MG63 (cell line): ENCODE data around the gene POGK. TPM values are rescaled to one million over a fixed set of nuclear protein-coding genes. Genes with fewer than 3 reads are reported as not detected.

Source experiments
- DNase-seq: peaks from one replicate; pipeline ENCODE4 v3.0.0-alpha.2; 2020
- H3K27me3 ChIP-seq: fragments of 250-450 bp; sonication (Bioruptor Pico); 2 replicates; pipeline ENCODE4 v1.5.1; 2020; ENCODE audit warnings: mild to moderate bottlenecking, moderate library complexity
- H3K36me3 ChIP-seq: fragments of 250-450 bp; sonication (Bioruptor Pico); 2 replicates; pipeline ENCODE4 v1.5.1; 2020; ENCODE audit warnings: mild to moderate bottlenecking, moderate library complexity
- H3K4me3 ChIP-seq: fragments of 250-450 bp; sonication (Bioruptor Pico); 2 replicates; pipeline ENCODE4 v1.5.1; 2020; ENCODE audit warnings: mild to moderate bottlenecking, moderate library complexity
- H3K9me3 ChIP-seq: fragments of 250-450 bp; sonication (Bioruptor Pico); 2 replicates; pipeline ENCODE4 v1.5.1; 2020; ENCODE audit warnings: mild to moderate bottlenecking, moderate library complexity
- total RNA-seq: library from RNA; depleted of rRNA; stranded (reverse); fragments of >200 nt; shearing (Covaris generic); gene quantifications from 2 replicates; pipeline ENCODE4 v1.2.3, GENCODE V29; 2014; ENCODE audit warnings: low replicate concordance

POGK gene
- total RNA-seq, 1 experiment from 2014 or later, result 70.1 TPM

GRCh38 chr1:166843769-166844596 is 4.7 kb downstream of the POGK start:
- DNase-seq, result no peak
- Histone ChIP-seq H3K27me3 (no peaks in the 10 kb centered on the region), H3K4me3 (no peak overlapping the region), H3K36me3 (peaks cover 90% of the 10 kb centered on the region), H3K9me3 (no peaks in the 10 kb centered on the region)

- DNase-seq, result no peak
- Histone ChIP-seq H3K4me3 (no peak overlapping the region), H3K9me3 (no peaks in the 10 kb centered on the region), H3K36me3 (peaks cover 98% of the 10 kb centered on the region), H3K27me3 (no peaks in the 10 kb centered on the region)
Measured at GRCh38 chr1:166844791-166845190, 5.5 kb downstream of the POGK start.

- no peaks in the 10 kb centered on the region for H3K27me3 ChIP-seq
- H3K36me3 ChIP-seq, result peaks cover 98% of the 10 kb centered on the region
- DNase-seq, result no peak
- H3K9me3 ChIP-seq, result no peaks in the 10 kb centered on the region
- H3K4me3 ChIP-seq, result no peak overlapping the region
Measured at GRCh38 chr1:166848193-166848592, 8.9 kb downstream of the POGK start.

GRCh38 chr1:166849135-166849534 is 9.9 kb downstream of the POGK start:
- H3K27me3 ChIP-seq, result no peaks in the 10 kb centered on the region
- DNase-seq, result no peak
- H3K36me3 ChIP-seq, result peaks cover 98% of the 10 kb centered on the region

GRCh38 chr1:166852918-166853317 is 13.6 kb downstream of the POGK start:
- Histone ChIP-seq H3K27me3 (no peaks in the 10 kb centered on the region), H3K4me3 (no peak overlapping the region), H3K36me3 (peaks cover 93% of the 10 kb centered on the region), H3K9me3 (no peaks in the 10 kb centered on the region)
- DNase-seq, result no peak

More at GRCh38 chr1:166849135-166849534, 9.9 kb downstream of the POGK start:
- H3K4me3 ChIP-seq, result no peak overlapping the region
- H3K9me3 ChIP-seq, result no peaks in the 10 kb centered on the region

GRCh38 chr1:166855558-166855957 is 16.3 kb downstream of the POGK start:
- no peak overlapping the region for H3K4me3 ChIP-seq
- no peaks in the 10 kb centered on the region for H3K9me3 ChIP-seq
- DNase-seq, result no peak
- H3K36me3 ChIP-seq, result peaks cover 86% of the 10 kb centered on the region
- no peaks in the 10 kb centered on the region for H3K27me3 ChIP-seq

- no peak overlapping the region for H3K4me3 ChIP-seq
- no peak for DNase-seq
- peaks cover 83% of the 10 kb centered on the region for H3K36me3 ChIP-seq
- no peaks in the 10 kb centered on the region for H3K27me3 ChIP-seq
- no peaks in the 10 kb centered on the region for H3K9me3 ChIP-seq
Measured at GRCh38 chr1:166857995-166858394, 18.7 kb downstream of the POGK start.

- H3K4me3 ChIP-seq, result no peak overlapping the region
- no peaks in the 10 kb centered on the region for H3K9me3 ChIP-seq
- DNase-seq, result no peak
- peaks cover 83% of the 10 kb centered on the region for H3K36me3 ChIP-seq
- no peaks in the 10 kb centered on the region for H3K27me3 ChIP-seq
Measured at GRCh38 chr1:166858726-166859419, 19.6 kb downstream of the POGK start.

GRCh38 chr1:166859597-166859996 is 20.3 kb downstream of the POGK start:
- DNase-seq, result no peak
- H3K4me3 ChIP-seq, result no peak overlapping the region
- no peaks in the 10 kb centered on the region for H3K27me3 ChIP-seq
- H3K36me3 ChIP-seq, result peaks cover 82% of the 10 kb centered on the region
- H3K9me3 ChIP-seq, result no peaks in the 10 kb centered on the region

GRCh38 chr1:166865926-166866325 is 26.7 kb downstream of the POGK start:
- Histone ChIP-seq H3K27me3 (no peaks in the 10 kb centered on the region), H3K4me3 (no peak overlapping the region), H3K36me3 (peaks cover 56% of the 10 kb centered on the region), H3K9me3 (no peaks in the 10 kb centered on the region)
- DNase-seq, result no peak

- DNase-seq, result no peak
- Histone ChIP-seq H3K9me3 (no peaks in the 10 kb centered on the region), H3K4me3 (no peak overlapping the region), H3K36me3 (peaks cover 35% of the 10 kb centered on the region), H3K27me3 (no peaks in the 10 kb centered on the region)
Measured at GRCh38 chr1:166868639-166869038, 29.4 kb downstream of the POGK start.

GRCh38 chr1:166869318-166870099 is 30.2 kb downstream of the POGK start:
- no peak for DNase-seq
- H3K36me3 ChIP-seq, result peaks cover 32% of the 10 kb centered on the region
- no peaks in the 10 kb centered on the region for H3K27me3 ChIP-seq
- no peaks in the 10 kb centered on the region for H3K9me3 ChIP-seq
- no peak overlapping the region for H3K4me3 ChIP-seq

GRCh38 chr1:166870584-166870983 is 31.3 kb downstream of the POGK start:
- Histone ChIP-seq H3K36me3 (peaks cover 27% of the 10 kb centered on the region), H3K9me3 (no peaks in the 10 kb centered on the region), H3K27me3 (no peaks in the 10 kb centered on the region), H3K4me3 (no peak overlapping the region)
- DNase-seq, result no peak

- H3K9me3 ChIP-seq, result 0 out of 2 replicates have a peak, but pooled peaks cover 2% of the 10 kb centered on the region
- peaks cover 10% of the 10 kb centered on the region for H3K36me3 ChIP-seq
- DNase-seq, result no peak
- peak overlapping the region; percentile 91; the same call in 1 of the 2 replicates for H3K4me3 ChIP-seq
- no peaks in the 10 kb centered on the region for H3K27me3 ChIP-seq
Measured at GRCh38 chr1:166874464-166874863, 35.2 kb downstream of the POGK start.

GRCh38 chr1:166875302-166875733 is 36.0 kb downstream of the POGK start:
- H3K27me3 ChIP-seq, result no peaks in the 10 kb centered on the region
- H3K4me3 ChIP-seq, result peak overlapping the region; percentile 91
- 0 out of 2 replicates have a peak, but pooled peaks cover 2% of the 10 kb centered on the region for H3K9me3 ChIP-seq
- no peak for DNase-seq
- H3K36me3 ChIP-seq, result peaks cover 10% of the 10 kb centered on the region

GRCh38 chr1:166875734-166876539 is 36.7 kb downstream of the POGK start, which contains the start of gene TADA1:
TADA1 (minus strand) TSS chr1:166876264; CDS start chr1:166876233, 31 bp downstream.
- no peaks in the 10 kb centered on the region for H3K27me3 ChIP-seq

More at GRCh38 chr1:166875734-166876539, 36.7 kb downstream of the POGK start, which contains the start of gene TADA1:
- peak within 1 kb of the TSS; percentile 91 for H3K4me3 ChIP-seq
- H3K36me3 ChIP-seq, result peaks cover 10% of the 10 kb centered on the region
- DNase-seq, result peak; percentile 99
- 0 out of 2 replicates have a peak, but pooled peaks cover 2% of the 10 kb centered on the region for H3K9me3 ChIP-seq
